Stimulated activated CD4-positive, alpha-beta T cell treated with anti-CD3 and anti-CD28 coated beads, Interleukin-12 subunit alpha, Interleukin-12 subunit beta, amount 100 ng/mL, for 48 hours (primary cell): ENCODE data around the gene TMEM31.

ENCODE experiments used
- DNase-seq, 3 donors: peaks; one replicate each; pipeline ENCODE4 v3.0.0-alpha.2; 2020; ENCODE audit warnings: low read depth in 2 of 3, low spot score in 1 of 3

TMEM31 gene

GRCh38 chrX:103710609-103711008 is at the start of gene TMEM31:
TSS of gene TMEM31 (plus strand) at chrX:103710909. CDS start at chrX:103712259, 1,350 bp downstream.
- no peak for DNase-seq

GRCh38 chrX:103663981-103664762 is 46.5 kb upstream of the TMEM31 start:
- no peak for DNase-seq

DNA sequence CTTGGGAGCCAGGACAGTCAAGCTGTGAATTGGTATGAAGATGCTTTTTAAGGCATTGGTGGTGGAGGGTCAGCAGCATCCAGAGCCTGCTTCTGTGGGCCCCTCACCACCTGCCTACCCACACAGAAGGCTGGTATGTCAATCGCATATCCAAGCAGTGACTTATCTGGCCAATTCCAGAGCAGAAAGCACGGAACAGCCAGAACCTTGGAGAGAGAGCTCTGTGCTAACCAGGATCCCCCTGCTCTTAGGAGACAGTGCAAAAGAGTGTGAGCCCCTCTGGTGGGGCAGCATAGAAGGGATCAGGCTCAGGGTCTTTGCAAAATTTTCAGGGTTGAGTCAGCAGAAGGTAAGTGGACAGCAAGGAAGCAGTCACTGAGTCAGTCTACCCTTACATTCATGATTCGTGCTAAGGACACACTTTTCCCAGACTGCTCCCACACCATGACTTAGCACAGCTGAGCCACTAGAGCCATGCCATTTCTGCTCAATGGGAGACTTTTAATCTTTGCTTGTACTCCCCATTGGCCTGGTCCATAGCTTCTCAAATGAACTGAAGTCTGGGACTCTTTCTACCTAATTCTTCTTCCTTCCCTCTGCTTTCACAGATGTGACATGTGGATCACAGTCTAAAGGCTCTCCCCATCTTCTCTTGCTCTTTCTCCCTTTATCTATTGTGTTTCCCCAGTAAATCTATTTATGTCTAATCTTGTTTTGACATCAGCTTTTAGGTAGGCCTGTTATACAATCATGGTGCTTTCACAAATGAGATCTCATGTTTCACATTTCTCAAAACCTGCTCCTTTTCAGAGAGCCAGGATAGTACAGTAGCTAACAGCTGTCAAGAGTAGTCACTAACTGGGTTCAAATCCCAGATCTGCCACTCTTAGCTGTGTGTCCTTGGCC is 44.3 kb upstream of the TMEM31 start:
- DNase-seq, result no peak

DNA sequence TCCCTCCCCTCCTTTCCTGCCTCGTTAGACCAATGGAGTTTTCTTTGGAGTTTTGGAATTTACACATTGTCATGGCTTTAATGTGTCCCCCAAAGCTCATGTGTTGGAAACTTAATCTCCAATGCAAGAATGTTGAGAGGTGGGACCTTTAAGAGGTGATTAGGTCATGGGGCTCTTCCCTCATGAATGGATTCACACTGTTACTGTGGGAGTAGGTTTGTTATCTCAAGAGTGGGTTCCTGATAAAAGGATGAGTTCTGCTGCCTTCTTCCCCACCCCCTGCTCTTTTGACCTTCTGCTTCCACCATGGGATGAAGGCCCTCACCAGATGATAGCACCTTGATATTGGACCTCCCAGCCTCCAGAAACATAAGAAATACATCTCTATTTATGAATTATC is 41.0 kb upstream of the TMEM31 start:
- no peak for DNase-seq

DNA sequence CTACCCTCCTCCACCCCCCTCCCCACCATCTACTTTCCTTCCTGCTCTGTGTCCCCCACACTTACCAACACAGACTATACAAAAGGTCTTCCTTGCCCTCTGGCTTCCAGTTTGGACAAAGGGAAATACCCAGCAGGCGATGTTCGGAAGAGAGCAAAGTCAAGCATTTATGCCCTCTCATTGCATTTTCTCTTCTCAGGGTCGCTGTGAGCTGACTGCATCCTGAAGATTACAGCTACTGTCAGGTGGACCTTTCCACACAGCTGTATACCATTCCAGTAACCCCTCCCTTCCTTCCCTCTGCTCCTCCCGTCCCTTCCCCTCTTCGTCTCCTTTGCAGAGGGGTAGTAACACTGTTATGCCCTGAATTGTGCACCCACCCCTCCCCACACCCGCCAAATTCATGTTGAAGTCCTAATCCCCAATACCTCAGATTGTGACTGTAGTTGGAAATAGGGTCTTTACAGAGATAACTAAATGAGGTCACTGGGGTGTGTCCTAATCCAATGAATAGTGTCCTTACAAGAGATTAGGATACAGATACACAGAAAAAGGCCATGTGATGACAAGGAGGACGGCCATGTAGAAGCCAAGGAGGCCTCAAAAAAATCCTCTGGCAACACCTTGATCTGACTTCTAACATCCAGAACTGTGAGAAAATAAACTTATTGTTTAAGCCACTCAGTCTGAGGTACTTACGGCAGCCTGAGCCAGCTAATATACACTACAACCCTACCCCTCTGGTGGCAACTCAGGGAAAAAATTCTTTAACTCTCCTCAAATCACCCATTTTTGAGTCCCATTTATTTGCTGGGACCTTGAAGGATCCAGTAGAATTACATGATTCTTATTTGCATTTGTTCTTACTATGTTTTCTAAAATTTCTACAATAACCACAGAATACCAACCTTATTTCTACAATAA is 35.9 kb upstream of the TMEM31 start:
- no peak for DNase-seq

- no peak for DNase-seq
These were observed 32.3 kb upstream of the TMEM31 start for GRCh38 chrX:103678199-103678993.

GRCh38 chrX:103681443-103681842 is 29.3 kb upstream of the TMEM31 start:
- no peak for DNase-seq

DNA sequence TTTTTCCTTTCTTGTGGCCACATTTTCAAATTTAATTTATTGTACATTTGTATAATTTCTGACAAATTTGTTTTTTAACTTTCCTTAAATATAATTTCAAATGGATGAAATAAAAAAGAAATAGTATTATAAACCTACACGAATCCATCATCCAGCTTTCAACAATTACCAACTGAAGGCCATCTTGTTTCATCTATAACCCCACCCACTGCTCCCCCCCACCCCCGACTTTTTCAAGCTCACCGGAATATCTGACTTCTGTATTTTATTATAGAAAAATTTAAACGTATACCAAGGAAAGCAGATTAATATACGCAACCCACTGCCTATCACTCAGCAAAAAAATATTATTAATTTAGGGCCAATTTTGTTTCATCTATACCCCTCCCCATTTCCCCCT is 25.3 kb upstream of the TMEM31 start:
- no peak for DNase-seq

GRCh38 chrX:103686199-103687072 is 24.3 kb upstream of the TMEM31 start, which contains the start of gene MORF4L2:
TSS of gene MORF4L2 (minus strand) at chrX:103686699. CDS start at chrX:103677027, 9,672 bp downstream.
- DNase-seq, result peak; percentile 70 to 87 (median 75)

DNA sequence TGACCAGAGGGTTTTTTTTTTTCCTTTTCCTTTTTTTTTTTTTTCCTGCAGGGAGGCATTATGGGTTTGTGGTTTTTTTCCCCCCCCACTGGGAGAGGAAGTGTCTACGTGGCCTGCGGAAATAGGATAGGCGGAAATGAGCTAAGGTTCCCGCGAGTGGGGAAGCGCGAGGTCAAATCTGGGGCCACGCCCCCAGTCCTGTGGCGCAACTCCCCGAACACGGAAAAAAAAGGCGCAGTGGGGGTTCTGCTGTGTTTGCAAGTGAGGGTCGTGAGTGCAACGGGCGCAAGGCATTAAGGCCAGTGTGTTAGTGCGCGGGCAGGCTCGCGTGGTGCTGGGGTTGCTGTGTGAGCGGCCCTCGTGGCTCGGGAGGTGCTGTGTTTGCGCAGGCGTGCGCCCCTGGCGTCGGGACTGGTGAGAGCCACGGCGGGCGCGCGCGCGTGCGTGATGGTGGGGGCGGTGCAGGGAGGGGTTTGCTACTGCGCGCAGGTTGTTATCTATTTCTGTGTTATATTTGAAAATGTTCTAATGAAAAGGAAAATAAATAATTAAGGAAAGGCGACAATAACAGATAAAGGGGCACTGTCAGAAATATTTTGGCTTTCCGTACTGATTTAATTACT is 23.5 kb upstream of the TMEM31 start:
- peak; percentile 63 to 75 (median 69) for DNase-seq

GRCh38 chrX:103687696-103688201 is 23.0 kb upstream of the TMEM31 start:
- DNase-seq, result peak; percentile 12 to 38 (median 30)

GRCh38 chrX:103688946-103689345 is 21.8 kb upstream of the TMEM31 start:
- DNase-seq, result peak in 1 of 3 donors; percentile 14

GRCh38 chrX:103691059-103691458 is 19.6 kb upstream of the TMEM31 start:
- DNase-seq, result no peak

DNA sequence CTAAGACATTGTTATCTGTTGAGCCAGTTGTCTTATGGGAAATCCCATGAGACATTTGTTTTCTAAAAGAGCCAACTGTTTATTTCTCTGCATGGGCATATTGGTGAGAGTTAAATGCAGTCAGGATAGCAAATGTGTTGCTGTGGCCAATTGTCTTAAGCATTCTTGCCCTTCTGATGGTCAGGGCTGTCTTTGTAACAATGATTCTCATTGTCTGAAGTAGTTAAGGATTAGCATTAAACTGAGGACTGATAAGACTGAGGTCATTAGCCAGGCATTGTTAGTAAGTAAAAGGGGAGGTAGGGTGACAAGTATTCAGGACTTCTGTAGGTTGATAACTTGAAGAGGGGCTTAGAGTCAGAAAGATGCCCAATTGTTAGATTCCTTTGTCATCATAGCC is 13.0 kb upstream of the TMEM31 start:
- DNase-seq, result no peak

DNA sequence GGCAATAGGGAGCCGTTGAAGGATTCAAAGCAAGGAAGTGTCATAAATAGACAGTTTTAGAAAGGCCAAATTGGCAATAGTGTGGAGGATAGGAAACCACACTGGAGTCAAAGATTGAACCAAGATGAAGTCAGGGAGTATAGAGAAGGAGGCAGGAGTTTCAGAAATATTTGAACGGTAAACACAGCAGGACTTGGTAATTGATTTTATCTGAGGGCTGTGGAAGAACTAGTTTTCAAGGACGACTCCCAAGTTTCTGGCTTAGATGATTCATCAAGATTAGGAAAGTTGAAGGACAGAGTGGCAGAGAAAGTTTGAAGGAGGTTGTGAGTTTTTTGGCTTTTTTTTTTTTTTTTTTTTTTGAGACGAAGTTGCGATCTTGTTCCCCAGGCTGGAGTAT is 11.5 kb upstream of the TMEM31 start:
- no peak for DNase-seq

- DNase-seq, result no peak
These were observed 5.8 kb upstream of the TMEM31 start for GRCh38 chrX:103704863-103705262.

GRCh38 chrX:103716962-103717361 is 6.3 kb downstream of the TMEM31 start:
- no peak for DNase-seq

DNA sequence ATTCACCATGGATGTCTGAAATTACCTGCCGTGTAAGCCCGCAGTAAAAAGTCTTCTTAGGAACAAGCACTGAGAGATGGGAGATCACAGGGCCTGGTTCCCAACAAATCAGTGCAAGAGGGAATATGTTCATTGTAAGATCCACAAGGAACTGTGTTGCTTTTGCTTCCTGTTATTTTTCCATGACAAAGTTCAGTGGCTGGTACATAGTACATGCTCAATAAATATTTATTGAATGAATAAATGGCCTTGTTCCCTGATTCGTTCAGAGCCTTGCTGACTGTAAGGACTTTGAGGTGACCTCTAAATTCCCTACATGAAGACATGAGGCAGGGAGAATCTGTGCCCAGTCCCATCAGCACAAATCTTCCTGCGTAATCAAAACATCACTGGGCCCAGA is 7.4 kb downstream of the TMEM31 start:
- no peak for DNase-seq
